Activated effector memory CD4-positive, alpha-beta T cell treated with Interleukin-2 at 50 U/mL for 16 hours (primary cell): ENCODE measurements around the gene CAPZB.
"Not testable (repeated sequence)": the region's sequence is repeated elsewhere in the genome, so short reads cannot be mapped to it uniquely, and the experiment has no call there.

ENCODE experiments used
- DNase-seq: peaks from one replicate; pipeline ENCODE4 v3.0.0-alpha.2; 2020

The CAPZB gene

GRCh38 chr1:19304081-19304480 is 181.3 kb downstream of the CAPZB start:
- DNase-seq, result not testable (repeated sequence)

- no peak for DNase-seq
These were observed 185.1 kb downstream of the CAPZB start for GRCh38 chr1:19300211-19300610.

DNA sequence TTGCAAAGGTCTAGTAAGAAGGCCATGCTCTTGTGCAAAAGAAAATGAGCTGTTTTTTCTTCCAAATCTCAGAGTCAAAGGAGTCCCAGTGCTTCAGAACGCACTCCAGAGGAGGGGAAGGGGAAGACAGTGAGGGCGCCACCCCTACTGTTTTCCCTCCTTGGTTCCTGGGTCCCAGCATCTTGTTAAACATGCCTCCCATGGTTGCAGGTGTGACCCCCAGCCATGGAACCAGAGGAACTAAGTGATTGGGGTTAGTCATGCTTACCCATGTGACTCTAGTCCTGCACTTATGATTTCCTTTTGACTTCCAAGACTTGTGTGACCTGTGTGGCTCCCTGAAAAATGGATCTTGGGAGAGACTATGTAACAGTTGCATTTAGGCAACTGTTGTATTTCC is 190.7 kb downstream of the CAPZB start:
- no peak for DNase-seq

GRCh38 chr1:19289244-19289643 is 196.1 kb downstream of the CAPZB start:
- no peak for DNase-seq
